Esophagus (tissue), 2 donors: ENCODE data around the gene CPN1. TPM values are rescaled to one million over a fixed set of nuclear protein-coding genes. Genes with fewer than 3 reads are reported as not detected.

Experiments
- H3K27ac ChIP-seq, 2 donors: one replicate each; pipeline ENCODE4 v1.5.1; 2013; ENCODE audit warnings: low read depth in 2 of 2, mild to moderate bottlenecking in 2 of 2, inconsistent platforms in 1 of 2, low read length in 1 of 2, moderate library complexity in 1 of 2
- H3K27me3 ChIP-seq, 2 donors: one replicate each; pipeline ENCODE4 v1.6.1; 2013; ENCODE audit warnings: low read length in 2 of 2, control low read depth in 1 of 2, mild to moderate bottlenecking in 1 of 2; ENCODE audit not compliant: insufficient read depth in 2 of 2, control insufficient read depth in 1 of 2
- H3K36me3 ChIP-seq, 2 donors: one replicate each; pipeline ENCODE4 v1.6.1; 2013; ENCODE audit warnings: low read length in 1 of 2; ENCODE audit not compliant: control insufficient read depth in 2 of 2, insufficient read depth in 2 of 2
- H3K4me1 ChIP-seq, 2 donors: one replicate each; pipeline ENCODE4 v1.6.1; 2013; ENCODE audit warnings: low read length in 1 of 2; ENCODE audit not compliant: control insufficient read depth in 2 of 2, insufficient read depth in 2 of 2
- H3K4me3 ChIP-seq, 2 donors: one replicate each; pipeline ENCODE4 v1.5.1; 2013; ENCODE audit warnings: low read length in 2 of 2, mild to moderate bottlenecking in 2 of 2, low read depth in 1 of 2, moderate library complexity in 1 of 2
- H3K9me3 ChIP-seq, 2 donors: one replicate each; pipeline ENCODE4 v1.6.1; 2013; ENCODE audit warnings: mild to moderate bottlenecking in 2 of 2, low read depth in 1 of 2, low read length in 1 of 2, moderate library complexity in 1 of 2; ENCODE audit not compliant: control insufficient read depth in 2 of 2, insufficient read depth in 1 of 2
- WGBS, 2 donors: extraction: QIAGEN DNeasy Blood & Tissue Kit; methylation state at CpG; one replicate each; pipeline ENCODE4 v1.1.7; 2013; 5-methylcytosine and 5-hydroxymethylcytosine counted together
- polyA plus RNA-seq, 2 donors: library from polyadenylated mRNA; stranded (reverse); fragments of 200-250 nt; gene quantifications; one replicate each; pipeline ENCODE4 v1.2.3, GENCODE V29; 2013
- donor health status: healthy with polysubstance abuse.
- donor health status: Bipolar disorder and iron deficiency.

CPN1 gene
- polyA plus RNA-seq, 2 donors, result not detected

DNA sequence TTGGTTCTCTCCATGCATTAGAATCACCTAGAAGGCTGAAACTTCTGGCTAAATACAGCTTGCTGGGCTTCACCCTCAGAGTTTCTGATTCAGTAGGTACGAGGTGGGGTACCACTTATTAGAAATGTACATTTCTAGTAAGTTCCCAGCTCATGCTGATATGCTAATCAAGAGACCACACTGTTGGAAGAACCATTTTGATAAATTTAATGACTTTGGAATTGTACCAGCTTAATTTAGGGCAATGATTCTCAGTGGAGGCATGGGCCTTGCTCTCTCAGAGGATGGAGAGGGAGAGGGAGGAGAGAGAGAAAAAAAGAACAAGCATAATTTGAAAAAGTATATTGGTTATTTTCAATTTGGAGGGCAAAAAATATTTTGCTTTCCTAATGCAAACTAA, 20.3 kb downstream of the CPN1 start:
- Histone ChIP-seq H3K9me3 (no peaks in the 10 kb centered on the region), H3K27me3 (no peaks in the 10 kb centered on the region), H3K36me3 (no peaks in the 10 kb centered on the region), H3K27ac (no peak overlapping the region), H3K4me3 (no peak overlapping the region), H3K4me1 (no peaks in the 10 kb centered on the region)
- 68 to 87% methylated on average over 1 of the region's 1 CpG for WGBS, 2 donors

DNA sequence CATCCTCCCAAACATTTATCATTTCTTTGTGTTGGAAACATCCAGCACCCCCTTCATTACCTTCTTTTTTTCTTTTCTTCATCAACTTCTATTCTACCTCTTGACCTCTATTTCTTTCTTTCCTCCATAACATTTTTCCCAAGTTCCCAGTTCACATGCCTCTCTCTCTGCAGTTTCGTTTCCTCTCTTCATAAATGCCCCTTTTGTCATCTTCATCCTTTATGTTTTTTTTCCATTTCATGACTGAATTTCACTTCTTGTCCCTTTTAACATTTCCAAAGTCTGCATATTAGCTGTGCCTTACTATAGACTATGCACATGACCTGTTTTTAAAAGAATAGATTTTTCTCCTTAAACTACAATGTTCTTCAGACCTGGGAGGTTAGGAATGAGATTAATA, 23.7 kb downstream of the CPN1 start:
- H3K27me3 ChIP-seq, result no peaks in the 10 kb centered on the region
- no peak overlapping the region for H3K4me3 ChIP-seq
- no peaks in the 10 kb centered on the region for H3K4me1 ChIP-seq
- 52 to 65% methylated on average over 1 of the region's 1 CpG for WGBS, 2 donors
- H3K36me3 ChIP-seq, result no peaks in the 10 kb centered on the region
- no peaks in the 10 kb centered on the region for H3K9me3 ChIP-seq
- H3K27ac ChIP-seq, result no peak overlapping the region

- 45 to 50% methylated on average over 6 of the region's 6 CpGs for WGBS, 2 donors
- no peaks in the 10 kb centered on the region for H3K27me3 ChIP-seq
- H3K4me3 ChIP-seq, result no peak overlapping the region
- H3K27ac ChIP-seq, result no peak overlapping the region
- no peaks in the 10 kb centered on the region for H3K36me3 ChIP-seq
- H3K4me1 ChIP-seq, result no peaks in the 10 kb centered on the region
- no peaks in the 10 kb centered on the region for H3K9me3 ChIP-seq
Observed at GRCh38 chr10:100053686-100054460, 27.8 kb downstream of the CPN1 start.

GRCh38 chr10:100046021-100046486, 35.6 kb downstream of the CPN1 start:
- H3K4me1 ChIP-seq, result peaks cover 0 to 2% of the 10 kb centered on the region in 2 donors
- no peaks in the 10 kb centered on the region for H3K9me3 ChIP-seq
- WGBS, 2 donors, result 15 to 16% methylated on average over 7 of the region's 7 CpGs
- no peaks in the 10 kb centered on the region for H3K27me3 ChIP-seq
- no peak overlapping the region for H3K27ac ChIP-seq
- no peak overlapping the region for H3K4me3 ChIP-seq
- no peaks in the 10 kb centered on the region for H3K36me3 ChIP-seq

DNA sequence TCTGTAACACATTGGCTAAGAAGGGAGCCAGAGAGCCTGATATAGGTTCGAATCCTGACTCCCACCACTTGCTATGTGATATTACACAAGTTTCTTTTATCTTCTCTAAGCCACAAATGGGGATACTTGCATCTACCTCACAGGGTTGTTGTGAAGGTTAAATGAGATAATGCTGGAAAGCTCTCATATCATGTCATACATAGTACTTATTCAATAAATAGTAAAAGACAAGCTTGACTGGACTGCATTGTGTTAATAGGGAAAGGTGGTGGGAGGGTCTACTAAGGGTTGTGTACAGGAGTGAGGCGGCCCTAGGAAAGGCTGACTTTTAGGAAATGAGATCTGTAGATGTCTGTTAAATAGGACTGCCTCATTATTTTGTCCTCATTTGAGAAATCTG, 36.1 kb downstream of the CPN1 start:
- no peak overlapping the region for H3K27ac ChIP-seq
- WGBS, 2 donors, result 63 to 84% methylated on average over 2 of the region's 2 CpGs
- peaks cover 0 to 2% of the 10 kb centered on the region in 2 donors for H3K4me1 ChIP-seq

GRCh38 chr10:100043796-100044195, 37.9 kb downstream of the CPN1 start:
- H3K4me1 ChIP-seq, result peaks cover 0 to 2% of the 10 kb centered on the region in 2 donors

More for the DNA sequence above, 36.1 kb downstream of the CPN1 start:
- H3K9me3 ChIP-seq, result no peaks in the 10 kb centered on the region
- H3K4me3 ChIP-seq, result no peak overlapping the region
- no peaks in the 10 kb centered on the region for H3K27me3 ChIP-seq
- no peaks in the 10 kb centered on the region for H3K36me3 ChIP-seq

DNA sequence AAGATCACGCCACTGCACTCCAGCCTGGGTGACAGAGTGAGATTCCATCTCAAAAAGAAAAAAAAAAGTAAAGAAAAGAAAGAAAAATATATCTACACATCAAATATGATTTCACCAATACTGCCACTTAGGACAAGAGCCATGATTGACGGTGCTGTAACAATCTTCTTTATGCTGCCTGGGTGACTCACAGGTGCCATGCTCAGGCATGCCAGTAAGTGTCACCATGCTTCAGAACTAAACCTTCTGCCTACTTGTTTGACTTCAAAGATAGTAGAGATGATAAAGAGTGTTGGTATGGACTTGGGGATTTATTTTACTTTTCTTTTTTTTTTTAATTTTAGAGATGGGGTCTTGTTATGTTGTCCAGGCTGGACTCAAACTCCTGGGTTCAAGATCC, 38.3 kb downstream of the CPN1 start:
- WGBS, 2 donors, result 57 to 60% methylated on average over 2 of the region's 2 CpGs
- Histone ChIP-seq H3K27me3 (no peaks in the 10 kb centered on the region), H3K9me3 (no peaks in the 10 kb centered on the region), H3K36me3 (no peaks in the 10 kb centered on the region), H3K4me3 (no peak overlapping the region), H3K27ac (peak overlapping the region; percentile 83 to 92), H3K4me1 (peaks cover 0 to 4% of the 10 kb centered on the region in 2 donors)

More at GRCh38 chr10:100043796-100044195, 37.9 kb downstream of the CPN1 start:
- 27 to 40% methylated on average over 3 of the region's 3 CpGs for WGBS, 2 donors
- no peaks in the 10 kb centered on the region for H3K27me3 ChIP-seq
- no peaks in the 10 kb centered on the region for H3K36me3 ChIP-seq
- no peak overlapping the region for H3K4me3 ChIP-seq
- peak overlapping the region; percentile 83 to 92 for H3K27ac ChIP-seq
- no peaks in the 10 kb centered on the region for H3K9me3 ChIP-seq

GRCh38 chr10:100041306-100042002, 40.2 kb downstream of the CPN1 start:
- no peak overlapping the region for H3K4me3 ChIP-seq
- H3K27ac ChIP-seq, result peak overlapping the region in 1 of 2 donors; percentile 6
- no peaks in the 10 kb centered on the region for H3K27me3 ChIP-seq
- peaks cover 0 to 4% of the 10 kb centered on the region in 2 donors for H3K4me1 ChIP-seq
- 64 to 66% methylated on average over 2 of the region's 2 CpGs for WGBS, 2 donors
- no peaks in the 10 kb centered on the region for H3K9me3 ChIP-seq
- no peaks in the 10 kb centered on the region for H3K36me3 ChIP-seq

DNA sequence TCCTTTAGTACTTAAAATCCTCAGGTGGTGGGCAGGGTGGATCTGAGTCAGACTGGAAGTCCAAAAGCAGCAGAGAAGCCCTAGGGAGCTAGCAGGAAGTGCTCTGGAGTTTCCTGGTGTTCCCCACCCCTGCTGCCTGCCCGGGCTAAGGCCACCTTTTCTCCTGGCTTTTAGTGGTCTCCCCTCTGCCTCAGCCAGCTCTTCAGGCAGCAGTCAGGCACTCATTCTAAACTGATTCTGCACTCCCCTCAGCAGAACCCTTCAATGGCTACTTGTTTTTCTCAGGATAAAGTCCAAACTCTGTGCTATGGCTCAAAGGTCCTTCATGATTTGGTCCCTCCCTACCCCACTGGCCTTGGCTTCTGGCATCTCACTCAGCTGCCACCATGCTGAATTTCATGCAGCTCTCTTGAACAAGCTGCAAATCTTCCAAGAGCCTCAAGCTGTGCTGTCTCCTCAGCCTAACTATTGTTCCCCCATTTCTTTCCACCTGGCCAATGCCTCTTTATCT, 43.1 kb downstream of the CPN1 start:
- no peaks in the 10 kb centered on the region for H3K27me3 ChIP-seq
- WGBS, 2 donors, result 26 to 33% methylated on average over 1 of the region's 1 CpG
- no peaks in the 10 kb centered on the region for H3K9me3 ChIP-seq
- no peak overlapping the region for H3K4me3 ChIP-seq
- peaks cover 0 to 2% of the 10 kb centered on the region in 2 donors for H3K4me1 ChIP-seq
- peak overlapping the region in 1 of 2 donors; percentile 0 for H3K27ac ChIP-seq
- H3K36me3 ChIP-seq, result no peaks in the 10 kb centered on the region
